ENCODE data around the gene UBA1.

UBA1 gene

DNA sequence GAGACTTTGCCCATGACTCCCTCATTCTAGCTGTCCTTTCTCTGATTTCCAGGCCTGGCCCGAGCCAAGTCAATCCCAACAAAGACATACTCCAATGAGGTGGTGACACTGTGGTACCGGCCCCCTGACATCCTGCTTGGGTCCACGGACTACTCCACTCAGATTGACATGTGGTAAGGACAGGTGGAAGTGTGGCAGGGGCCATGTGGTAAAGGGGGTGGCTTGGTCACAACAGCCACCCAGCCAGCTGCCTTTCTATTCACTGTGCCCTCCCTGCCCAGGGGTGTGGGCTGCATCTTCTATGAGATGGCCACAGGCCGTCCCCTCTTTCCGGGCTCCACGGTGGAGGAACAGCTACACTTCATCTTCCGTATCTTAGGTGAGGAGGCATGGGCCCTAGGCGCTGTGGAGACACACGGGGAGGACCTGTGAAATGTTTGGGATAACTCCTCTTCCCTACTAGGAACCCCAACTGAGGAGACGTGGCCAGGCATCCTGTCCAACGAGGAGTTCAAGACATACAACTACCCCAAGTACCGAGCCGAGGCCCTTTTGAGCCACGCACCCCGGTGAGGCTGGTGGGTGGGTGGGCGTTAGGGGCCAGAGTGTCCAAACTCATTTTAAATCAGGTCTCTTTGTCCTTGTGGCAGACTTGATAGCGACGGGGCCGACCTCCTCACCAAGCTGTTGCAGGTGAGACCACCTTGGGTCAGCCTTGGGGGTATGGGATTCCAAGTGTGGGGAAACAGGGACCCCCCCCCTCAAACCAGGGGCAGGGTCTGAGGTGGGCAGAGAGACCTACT is 33.1 kb downstream of the UBA1 start:
- peaks cover 15% of the 10 kb centered on the region for H3K36me3 ChIP-seq (ENCODE audit: control insufficient read depth, insufficient read depth, low read length)

DNA sequence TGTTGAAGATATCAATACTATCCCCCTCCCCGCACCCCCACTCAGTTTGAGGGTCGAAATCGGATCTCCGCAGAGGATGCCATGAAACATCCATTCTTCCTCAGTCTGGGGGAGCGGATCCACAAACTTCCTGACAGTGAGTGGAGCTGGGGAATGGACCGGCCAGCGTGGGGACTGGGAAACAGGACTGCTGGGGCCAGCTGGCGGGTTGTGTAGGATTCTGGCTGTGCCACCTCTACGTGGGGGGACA is 33.6 kb downstream of the UBA1 start:
- TF ChIP-seq, protein P1, sequence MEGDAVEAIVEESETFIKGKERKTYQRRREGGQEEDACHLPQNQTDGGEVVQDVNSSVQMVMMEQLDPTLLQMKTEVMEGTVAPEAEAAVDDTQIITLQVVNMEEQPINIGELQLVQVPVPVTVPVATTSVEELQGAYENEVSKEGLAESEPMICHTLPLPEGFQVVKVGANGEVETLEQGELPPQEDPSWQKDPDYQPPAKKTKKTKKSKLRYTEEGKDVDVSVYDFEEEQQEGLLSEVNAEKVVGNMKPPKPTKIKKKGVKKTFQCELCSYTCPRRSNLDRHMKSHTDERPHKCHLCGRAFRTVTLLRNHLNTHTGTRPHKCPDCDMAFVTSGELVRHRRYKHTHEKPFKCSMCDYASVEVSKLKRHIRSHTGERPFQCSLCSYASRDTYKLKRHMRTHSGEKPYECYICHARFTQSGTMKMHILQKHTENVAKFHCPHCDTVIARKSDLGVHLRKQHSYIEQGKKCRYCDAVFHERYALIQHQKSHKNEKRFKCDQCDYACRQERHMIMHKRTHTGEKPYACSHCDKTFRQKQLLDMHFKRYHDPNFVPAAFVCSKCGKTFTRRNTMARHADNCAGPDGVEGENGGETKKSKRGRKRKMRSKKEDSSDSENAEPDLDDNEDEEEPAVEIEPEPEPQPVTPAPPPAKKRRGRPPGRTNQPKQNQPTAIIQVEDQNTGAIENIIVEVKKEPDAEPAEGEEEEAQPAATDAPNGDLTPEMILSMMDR (IDR thresholded peaks at IDR 0.05; ENCODE audit: insufficient read depth, low read length, poor library complexity, severe bottlenecking) = no peak
- Histone ChIP-seq H3K36me3 (ENCODE audit: control insufficient read depth, insufficient read depth, low read length) (peaks cover 15% of the 10 kb centered on the region), H3K4me3 (replicated peaks; ENCODE audit: low read depth, low read length) (no peak overlapping the region), H3K27me3 (replicated peaks; ENCODE audit: control insufficient read depth, insufficient read depth, low read length) (no peaks in the 10 kb centered on the region)
- no peak for DNase-seq (ENCODE audit: extremely low read depth, insufficient read length)

More for the DNA sequence above, 33.1 kb downstream of the UBA1 start:
- TF ChIP-seq, protein P1 (IDR thresholded peaks at IDR 0.05; ENCODE audit: insufficient read depth, low read length, poor library complexity, severe bottlenecking) = no peak
- Histone ChIP-seq H3K4me3 (replicated peaks; ENCODE audit: low read depth, low read length) (no peak overlapping the region), H3K27me3 (replicated peaks; ENCODE audit: control insufficient read depth, insufficient read depth, low read length) (no peaks in the 10 kb centered on the region)
- no peak for DNase-seq (ENCODE audit: extremely low read depth, insufficient read length)

DNA sequence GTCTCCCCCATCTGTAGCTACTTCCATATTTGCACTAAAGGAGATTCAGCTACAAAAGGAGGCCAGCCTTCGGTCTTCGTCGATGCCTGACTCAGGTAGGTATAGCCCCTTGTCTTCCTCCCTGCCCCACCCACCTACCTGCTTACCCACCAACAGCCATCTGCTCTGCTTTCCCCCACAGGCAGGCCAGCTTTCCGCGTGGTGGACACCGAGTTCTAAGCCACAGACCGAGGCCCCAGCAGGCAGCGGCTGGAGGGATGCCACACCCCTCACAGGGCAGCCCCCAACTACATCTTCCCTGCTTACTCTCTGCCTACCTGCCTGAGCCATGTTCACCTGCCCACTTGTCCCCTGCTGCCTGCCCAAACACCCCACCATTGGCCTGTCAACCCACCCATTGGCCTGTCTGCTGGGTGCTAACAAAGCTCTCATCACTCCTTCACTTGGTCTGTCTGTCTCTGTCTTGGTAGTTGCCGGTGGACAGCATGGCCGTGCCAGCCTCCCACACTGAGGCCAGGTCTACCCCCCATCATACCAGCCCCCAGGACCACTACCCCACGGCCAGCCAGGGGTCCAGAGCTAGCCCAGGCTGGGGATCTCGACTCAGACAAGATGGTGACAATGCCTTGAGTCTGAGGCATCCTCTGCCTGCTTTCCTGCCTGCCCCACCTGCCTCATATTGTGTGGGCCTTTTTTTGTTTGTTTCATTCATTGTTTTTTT is 35.1 kb downstream of the UBA1 start:
- Histone ChIP-seq H3K27me3 (replicated peaks; ENCODE audit: control insufficient read depth, insufficient read depth, low read length) (no peaks in the 10 kb centered on the region), H3K36me3 (ENCODE audit: control insufficient read depth, insufficient read depth, low read length) (peaks cover 15% of the 10 kb centered on the region), H3K4me3 (replicated peaks; ENCODE audit: low read depth, low read length) (no peak overlapping the region)
- TF ChIP-seq, protein P1 (IDR thresholded peaks at IDR 0.05; ENCODE audit: insufficient read depth, low read length, poor library complexity, severe bottlenecking) = no peak
- no peak for DNase-seq (ENCODE audit: extremely low read depth, insufficient read length)

DNA sequence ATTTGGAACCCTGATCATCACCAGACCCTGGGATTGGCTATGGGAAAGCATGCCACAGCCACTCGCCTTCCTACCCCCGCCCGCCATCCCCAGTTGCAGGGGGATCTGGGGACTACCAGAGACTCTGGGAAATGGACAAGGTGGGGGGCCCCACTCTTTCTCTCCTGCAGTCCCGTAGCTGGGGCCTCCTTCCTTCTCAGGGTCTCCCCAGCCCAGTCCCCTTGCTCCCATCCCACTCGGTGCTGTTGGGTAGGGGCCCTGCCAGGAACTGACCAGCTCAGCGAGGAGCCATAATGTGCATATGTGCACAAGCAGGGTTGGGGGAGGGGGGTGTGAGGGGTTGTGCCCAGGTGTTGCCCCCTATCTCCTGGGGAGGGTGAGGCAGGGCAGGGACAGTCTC is 35.8 kb downstream of the UBA1 start:
- Histone ChIP-seq H3K4me3 (replicated peaks; ENCODE audit: low read depth, low read length) (no peak overlapping the region), H3K27me3 (replicated peaks; ENCODE audit: control insufficient read depth, insufficient read depth, low read length) (no peaks in the 10 kb centered on the region), H3K36me3 (ENCODE audit: control insufficient read depth, insufficient read depth, low read length) (peaks cover 10% of the 10 kb centered on the region)
- DNase-seq (ENCODE audit: extremely low read depth, insufficient read length) = no peak
- TF ChIP-seq, protein P1 (IDR thresholded peaks at IDR 0.05; ENCODE audit: insufficient read depth, low read length, poor library complexity, severe bottlenecking) = no peak

DNA sequence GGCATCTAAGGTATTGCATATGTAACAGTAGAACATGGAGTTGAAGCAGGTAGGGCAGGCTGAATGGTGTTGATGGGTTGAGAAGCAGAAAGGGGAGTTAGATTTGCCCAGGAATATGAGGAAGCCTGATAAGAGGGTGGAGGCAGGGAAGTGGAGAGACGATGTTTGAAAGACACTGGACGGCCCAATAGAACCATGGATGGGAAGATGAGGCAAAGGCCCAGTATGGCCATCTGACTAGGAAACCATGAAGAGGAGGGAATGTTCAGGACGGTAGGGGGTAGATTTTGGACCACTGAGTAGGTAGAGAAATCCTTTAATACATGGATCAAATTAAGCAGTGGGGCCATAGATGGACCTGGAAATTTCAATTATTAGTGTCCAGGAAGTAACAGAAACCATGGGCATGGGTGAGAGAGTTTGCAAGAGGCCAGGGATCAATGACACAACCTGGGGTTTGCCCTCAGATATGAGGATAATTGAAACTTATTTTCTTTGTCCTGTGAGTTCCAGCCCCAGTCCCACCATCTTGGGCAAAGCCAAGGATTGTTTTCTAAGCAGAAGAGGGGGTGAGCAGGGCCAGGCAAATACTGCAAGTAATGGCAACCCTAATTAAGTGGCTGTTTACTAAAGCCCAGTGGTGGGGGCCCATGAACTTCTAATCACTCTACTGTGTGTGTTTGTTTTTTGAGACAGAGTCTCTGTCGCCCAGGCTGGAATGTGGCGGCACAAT is 36.7 kb downstream of the UBA1 start:
- Histone ChIP-seq H3K27me3 (replicated peaks; ENCODE audit: control insufficient read depth, insufficient read depth, low read length) (no peaks in the 10 kb centered on the region), H3K4me3 (replicated peaks; ENCODE audit: low read depth, low read length) (no peak overlapping the region), H3K36me3 (ENCODE audit: control insufficient read depth, insufficient read depth, low read length) (peaks cover 6% of the 10 kb centered on the region)
- no peak for DNase-seq (ENCODE audit: extremely low read depth, insufficient read length)
- TF ChIP-seq, protein P1 (IDR thresholded peaks at IDR 0.05; ENCODE audit: insufficient read depth, low read length, poor library complexity, severe bottlenecking) = no peak
